HCEC 1CT (cell line): ENCODE data around the gene HAS3.

Experiments used
- DNase-seq: peaks from one replicate; pipeline ENCODE4 v3.0.0-alpha.2; 2017

The HAS3 gene

GRCh38 chr16:69089091-69089910 is 16.2 kb upstream of the HAS3 start:
- DNase-seq, result no peak

- DNase-seq, result no peak
Measured at GRCh38 chr16:69093974-69094373, 11.5 kb upstream of the HAS3 start.

GRCh38 chr16:69094501-69094900 is 11.0 kb upstream of the HAS3 start:
- no peak for DNase-seq

GRCh38 chr16:69095193-69095592 is 10.3 kb upstream of the HAS3 start:
- DNase-seq, result no peak

GRCh38 chr16:69100071-69100691 is 5.3 kb upstream of the HAS3 start:
- no peak for DNase-seq

- no peak for DNase-seq
Measured at GRCh38 chr16:69106491-69107315, 1.2 kb downstream of the HAS3 start.

- DNase-seq, result no peak
Measured at GRCh38 chr16:69107316-69107962, 2.0 kb downstream of the HAS3 start.

GRCh38 chr16:69108064-69108904 is 2.8 kb downstream of the HAS3 start:
- no peak for DNase-seq

GRCh38 chr16:69108905-69109252 is 3.4 kb downstream of the HAS3 start:
- no peak for DNase-seq

- DNase-seq, result no peak
Measured at GRCh38 chr16:69109486-69110270, 4.2 kb downstream of the HAS3 start.

GRCh38 chr16:69110406-69110805 is 5.0 kb downstream of the HAS3 start:
- no peak for DNase-seq

- no peak for DNase-seq
Measured at GRCh38 chr16:69111216-69111875, 5.9 kb downstream of the HAS3 start.

GRCh38 chr16:69111876-69112230 is 6.4 kb downstream of the HAS3 start:
- no peak for DNase-seq

GRCh38 chr16:69112285-69113129 is 7.1 kb downstream of the HAS3 start:
- no peak for DNase-seq

- no peak for DNase-seq
Measured at GRCh38 chr16:69113216-69113615, 7.8 kb downstream of the HAS3 start.

GRCh38 chr16:69114346-69114975 is 9.0 kb downstream of the HAS3 start:
- DNase-seq, result no peak

- DNase-seq, result no peak
Measured at GRCh38 chr16:69114976-69115355, 9.5 kb downstream of the HAS3 start.

- no peak for DNase-seq
Measured at GRCh38 chr16:69115361-69115760, 9.9 kb downstream of the HAS3 start.

GRCh38 chr16:69115837-69116236 is 10.4 kb downstream of the HAS3 start:
- no peak for DNase-seq
